GM21528 (cell line): ENCODE measurements around the gene MSI2.

Experiments used
- ATAC-seq: cut with Tn5 transposase; IDR thresholded peaks from one replicate; pipeline ENCODE4 v1.9.1; 2021; ENCODE audit warnings: mild to moderate bottlenecking, moderate library complexity; ENCODE audit not compliant: unreplicated experiment, low FRiP score

Gene MSI2

DNA sequence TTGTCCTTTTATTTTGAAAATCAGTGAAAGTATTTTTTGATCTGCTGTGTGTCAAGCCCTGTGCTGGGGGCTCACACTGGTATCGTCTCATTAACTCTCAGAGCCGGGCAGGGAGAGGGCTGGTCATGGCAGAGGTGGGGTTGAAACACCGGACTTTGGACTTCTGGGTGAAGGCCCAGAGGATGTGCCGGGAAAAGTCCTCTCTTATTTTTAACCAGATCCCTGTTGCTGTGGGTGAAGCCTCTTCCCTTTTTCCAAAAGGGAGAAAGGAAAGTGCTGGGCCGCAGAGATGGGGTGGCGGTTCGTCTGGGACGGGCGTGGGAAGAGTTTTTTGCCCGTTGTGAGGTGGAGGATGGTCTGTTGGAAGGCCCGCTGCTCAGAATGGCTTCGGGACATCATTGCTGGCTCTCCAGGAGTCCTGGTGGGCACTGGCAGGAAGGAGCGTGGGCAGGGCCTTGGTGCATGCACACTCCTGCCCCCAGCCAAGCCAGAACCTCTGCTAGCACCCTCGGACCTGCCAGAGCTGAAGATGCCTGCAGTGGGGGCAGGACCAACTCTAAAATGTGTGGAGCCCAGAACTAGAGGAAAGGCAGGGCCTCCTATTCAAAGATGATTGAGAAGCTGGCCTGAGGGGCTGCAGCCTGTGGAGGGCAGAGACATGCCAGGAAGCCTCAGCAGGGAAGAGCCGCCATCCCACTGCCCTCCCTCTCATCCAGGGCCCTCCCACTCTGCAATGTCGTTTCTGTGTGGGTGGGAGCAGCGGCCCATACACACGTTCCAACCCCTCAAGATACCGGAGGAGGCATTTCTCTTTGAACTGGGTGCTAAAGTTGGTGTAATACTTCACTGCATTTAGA, 275.6 kb downstream of the MSI2 start:
- ATAC-seq: no peak

DNA sequence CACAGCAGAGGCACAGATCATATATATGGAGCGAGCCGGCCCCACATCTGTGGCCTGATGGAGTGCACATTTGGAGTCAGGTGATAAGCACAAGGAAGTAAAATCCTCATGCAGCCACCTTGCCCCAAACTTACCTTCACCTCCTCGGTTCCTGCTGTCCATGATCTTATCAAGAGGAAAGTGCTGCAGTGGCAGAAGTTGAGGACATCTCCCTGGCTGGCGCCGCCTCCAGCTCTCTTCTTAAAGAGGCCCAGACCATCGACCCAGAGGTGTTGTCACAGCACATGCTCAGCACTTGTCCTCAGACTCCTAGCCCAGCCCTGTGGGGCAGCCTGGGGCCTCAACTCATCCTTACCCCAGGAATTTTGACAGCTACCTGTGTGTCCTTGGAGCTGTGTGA, 276.2 kb downstream of the MSI2 start:
- no peak for ATAC-seq

DNA sequence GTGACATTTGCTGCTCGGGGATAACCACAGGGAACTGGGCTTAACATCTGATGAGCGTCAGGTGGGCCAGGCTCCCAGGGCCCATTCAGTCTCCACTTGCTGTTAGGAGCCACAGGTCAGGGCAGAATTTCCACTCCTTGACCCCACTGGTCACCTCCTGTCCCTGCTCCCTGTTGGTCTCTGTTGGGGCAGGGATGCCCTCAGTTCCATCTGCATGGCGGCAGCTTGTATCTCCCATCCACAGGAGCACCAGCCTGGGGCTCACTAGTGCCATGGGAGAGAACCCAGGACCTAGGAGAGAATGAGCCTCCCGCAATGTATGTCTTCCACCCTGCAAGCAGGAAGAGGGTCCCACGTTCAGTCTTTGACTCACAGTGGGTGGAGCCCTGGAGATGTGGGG, 276.6 kb downstream of the MSI2 start:
- ATAC-seq: no peak

DNA sequence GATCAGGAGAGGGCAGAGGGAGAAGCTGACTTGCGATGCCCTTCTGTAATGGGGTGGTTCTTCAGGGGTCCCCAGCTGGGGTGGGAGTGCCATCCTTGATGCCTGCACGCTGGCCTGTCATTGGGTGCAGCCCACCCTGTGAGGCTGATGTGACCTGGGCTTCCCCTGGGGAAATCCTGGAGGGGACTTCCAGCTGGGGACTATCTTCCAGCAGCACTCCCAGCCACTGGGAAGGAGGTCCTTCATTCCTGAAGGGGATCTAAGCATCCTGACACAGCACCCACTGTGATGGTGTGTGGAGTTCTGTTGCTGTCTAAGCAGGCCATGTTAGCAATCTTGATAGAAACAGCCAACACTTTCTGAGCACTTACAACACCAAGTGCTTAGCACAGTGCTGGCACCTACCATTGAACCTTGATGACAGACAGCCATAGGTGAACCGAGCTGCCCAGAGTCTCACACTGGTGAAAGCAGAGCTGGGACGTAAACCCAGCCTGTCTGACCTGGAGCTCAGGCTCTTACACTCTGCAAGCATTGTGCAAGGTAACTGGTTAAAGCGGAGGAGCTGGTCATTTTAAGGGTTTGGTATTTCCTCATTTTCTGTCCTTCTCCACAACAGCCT, 277.5 kb downstream of the MSI2 start:
- no peak for ATAC-seq

DNA sequence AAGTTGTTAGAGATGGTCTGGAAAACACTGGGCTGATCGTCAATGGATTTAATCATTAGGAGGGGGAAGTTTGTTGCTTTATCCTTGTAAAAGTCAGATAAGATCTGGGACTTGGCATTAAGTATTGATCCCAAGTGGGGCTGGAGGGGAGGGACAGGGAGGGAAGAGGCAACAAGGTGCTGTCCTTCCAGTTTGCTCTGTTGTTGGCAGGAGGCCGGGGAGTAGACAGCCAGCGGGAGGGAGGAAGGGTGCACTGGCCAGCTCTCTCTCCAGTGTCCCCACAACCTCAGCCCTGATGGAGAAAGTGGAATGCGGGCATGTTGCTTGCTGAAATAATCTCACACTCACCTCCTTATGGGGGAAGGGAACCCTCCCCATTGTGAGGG, 278.5 kb downstream of the MSI2 start:
- ATAC-seq: no peak

DNA sequence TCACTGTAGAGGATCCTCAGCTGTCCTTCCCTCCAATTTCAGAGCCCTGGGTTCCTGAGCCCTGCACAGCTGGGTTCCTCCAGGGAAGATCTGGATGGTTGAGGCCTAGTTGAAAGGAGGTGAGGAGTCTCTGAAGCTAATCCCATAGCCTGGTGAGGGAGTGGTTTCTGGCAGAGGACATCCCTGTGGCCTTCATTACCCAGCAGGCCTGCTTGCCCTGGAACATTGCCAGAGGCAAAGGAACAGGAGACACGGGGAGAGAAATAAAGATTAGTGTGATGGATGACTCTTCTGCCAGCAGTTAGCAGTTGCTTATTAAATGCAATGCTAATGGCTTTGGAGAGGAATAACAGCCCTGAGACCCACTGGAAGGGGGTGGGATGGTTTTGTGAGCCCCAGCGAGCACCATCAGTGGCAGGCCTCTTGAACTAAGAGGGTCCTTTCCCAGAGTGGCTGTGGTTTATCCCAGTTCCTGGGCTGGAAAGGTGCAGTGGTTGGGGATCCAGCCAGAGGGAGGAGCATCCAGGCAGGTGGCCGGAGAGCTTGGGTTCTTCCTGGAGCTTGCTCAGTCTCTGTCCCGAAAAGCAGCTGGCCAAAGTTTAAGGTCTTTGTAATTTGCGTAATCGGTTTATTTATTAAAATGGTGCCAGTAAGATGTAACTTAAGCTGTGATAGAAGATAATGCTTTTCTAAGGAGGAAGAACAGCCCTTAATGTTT, 279.1 kb downstream of the MSI2 start:
- no peak for ATAC-seq

DNA sequence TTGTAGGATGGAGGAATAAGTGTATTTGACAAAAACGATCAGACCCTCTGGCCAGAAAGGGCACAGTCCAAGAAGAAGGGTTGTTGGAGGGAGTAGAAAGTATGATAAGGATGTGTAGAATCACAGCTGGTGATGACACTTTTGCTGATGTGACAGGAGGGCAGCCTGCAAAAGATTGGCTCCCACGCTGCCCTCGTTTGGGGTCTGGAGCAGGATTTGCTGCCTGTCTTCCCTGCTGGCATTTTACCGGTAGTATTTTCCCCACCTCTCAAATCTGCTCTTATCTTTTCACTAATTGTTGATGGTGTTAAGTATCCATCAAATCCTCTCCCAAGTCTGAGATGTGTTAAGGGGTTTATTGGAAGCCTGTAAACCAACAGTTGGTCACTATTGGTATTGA, 280.0 kb downstream of the MSI2 start:
- ATAC-seq: no peak

DNA sequence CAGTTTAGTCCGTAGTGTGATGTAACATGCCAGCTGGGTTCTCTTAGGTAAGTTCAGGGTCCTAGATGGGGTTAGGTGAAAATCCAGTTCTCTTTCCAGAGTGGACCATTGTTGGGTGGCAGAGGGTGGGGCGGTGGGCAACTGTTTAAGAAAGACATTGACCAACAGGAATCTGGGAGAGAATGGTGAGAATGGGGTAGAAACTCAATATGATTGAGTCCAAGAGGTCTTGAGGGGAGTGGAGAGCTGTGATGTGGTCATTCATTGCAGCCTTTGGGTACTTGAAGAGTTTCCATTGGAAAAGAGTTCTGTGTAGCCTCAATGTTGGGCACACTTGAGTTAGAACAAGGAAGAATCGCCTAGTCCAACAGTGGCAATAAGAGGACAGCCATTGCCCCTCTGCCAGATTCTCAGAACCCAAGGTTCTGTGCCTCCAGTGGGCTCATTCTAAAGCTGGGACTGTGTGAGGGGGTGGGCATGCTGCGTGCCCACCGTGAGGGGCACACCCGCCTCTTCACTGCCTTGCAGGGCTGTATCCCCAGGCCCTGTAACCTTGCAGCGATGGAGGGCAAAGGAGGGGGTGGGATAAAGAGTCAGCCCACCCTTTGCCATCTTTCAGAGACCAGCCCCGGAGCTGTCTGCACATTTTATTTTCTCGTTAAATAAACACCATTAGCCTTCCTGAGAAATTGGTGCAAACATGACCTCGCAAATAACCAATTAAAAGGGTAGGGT, 280.6 kb downstream of the MSI2 start:
- no peak for ATAC-seq

DNA sequence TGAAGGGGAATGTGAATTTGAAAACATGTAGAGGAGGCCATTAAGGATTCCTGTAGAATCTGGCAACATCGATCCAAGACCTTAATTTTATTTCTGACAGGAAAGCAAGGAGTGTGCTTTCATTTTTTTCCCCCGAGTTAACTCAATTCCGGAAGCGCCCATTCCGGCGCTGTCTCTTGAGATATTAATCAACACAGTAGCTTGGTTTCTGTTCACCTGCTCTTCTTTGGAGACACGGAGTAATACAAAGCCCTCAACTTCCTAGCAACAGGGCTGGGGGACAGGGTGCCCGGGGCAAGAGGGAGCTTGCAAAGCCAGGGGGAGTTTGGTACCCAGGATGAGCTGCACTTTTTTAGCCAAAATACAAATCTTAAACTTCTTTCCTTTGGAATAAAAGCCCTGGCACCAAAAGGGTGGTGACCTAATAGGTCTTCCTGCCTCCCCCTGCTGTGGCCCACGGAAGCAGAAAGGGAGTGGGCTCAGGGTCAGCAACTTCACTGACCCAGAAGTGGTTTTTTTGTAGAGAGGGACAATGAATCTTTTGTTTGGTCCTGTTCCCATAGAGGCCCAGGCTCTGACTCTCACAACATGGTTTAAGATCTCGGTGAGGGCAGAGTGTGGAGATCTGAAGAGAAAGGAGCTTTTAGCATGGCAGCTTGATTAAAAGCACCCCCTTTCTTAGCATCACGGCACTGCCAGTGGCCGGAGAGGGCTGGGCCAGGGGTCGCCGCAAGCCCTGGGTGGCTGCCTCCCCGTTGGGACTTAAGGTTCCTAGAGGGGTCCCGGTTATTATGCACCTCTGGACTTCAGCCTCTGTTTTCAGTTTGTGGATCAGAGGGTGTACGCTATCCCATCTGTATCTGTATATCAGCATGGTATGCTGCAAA, 281.4 kb downstream of the MSI2 start:
- no peak for ATAC-seq

DNA sequence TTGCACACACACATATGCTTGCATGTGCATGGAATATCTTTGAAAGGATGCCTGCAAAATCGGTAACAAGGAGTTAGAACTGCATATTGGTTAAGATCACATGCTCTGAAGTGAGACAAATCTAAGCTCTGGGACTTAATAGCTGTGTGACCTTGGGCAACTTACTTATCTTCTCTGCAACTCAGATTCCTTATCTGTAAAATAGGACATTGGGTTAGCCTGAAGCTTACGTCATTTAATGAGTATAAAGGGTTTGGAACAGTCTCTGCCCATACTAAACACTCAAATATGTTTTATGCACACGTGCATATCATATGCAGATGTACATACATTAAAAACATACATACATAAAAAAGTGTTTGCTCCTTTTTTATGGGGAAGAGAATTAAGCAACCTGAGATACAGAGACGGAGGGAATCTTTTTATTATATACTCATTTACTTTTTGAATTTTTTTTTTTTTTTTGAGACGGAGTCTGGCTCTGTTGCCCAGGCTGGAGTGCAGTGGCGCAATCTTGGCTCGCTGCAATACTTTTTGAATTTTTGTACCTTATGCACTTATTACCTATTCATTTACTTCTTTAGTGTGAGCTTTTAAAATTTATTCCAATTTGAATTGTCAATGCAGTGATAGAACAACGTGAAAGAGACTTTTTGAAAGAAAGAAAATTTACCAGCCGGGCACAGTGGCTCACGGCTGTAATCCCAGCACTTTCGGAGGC, 282.6 kb downstream of the MSI2 start:
- no peak for ATAC-seq

DNA sequence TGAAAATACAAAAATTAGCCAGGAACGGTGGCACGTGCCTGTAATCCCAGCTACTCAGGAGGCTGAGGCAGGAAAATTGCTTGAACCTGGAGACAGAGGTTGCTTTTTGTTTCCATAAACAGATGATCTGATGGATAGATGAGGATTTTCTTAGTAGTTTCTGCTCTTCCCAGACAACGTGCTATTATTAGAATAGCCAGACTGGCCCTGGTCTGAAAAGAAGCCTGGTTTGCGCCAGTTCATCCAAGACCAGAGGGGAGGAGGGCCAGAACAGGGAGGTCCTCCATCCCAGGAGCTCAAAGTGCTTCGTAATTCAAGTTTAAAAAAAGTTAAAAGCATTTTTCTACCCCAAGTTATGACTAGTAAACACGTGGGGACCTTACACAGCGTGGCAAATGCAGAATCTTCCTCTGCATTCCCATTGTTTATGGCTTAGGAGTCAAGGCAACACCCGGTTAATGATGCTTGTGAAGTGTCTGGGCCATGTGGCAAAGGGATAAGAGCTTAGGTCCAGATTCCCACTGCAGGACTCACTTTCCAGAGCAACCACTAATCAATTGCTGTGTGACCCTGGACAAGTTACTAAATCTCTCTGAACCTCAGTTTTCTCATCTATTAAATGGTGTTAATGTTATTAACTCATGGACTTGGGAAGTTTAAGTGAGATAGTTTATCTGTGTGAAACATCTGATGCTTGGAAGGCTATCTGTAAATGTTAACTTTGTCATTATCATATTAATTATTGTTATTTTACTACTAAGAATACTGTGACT, 283.4 kb downstream of the MSI2 start:
- no peak for ATAC-seq

DNA sequence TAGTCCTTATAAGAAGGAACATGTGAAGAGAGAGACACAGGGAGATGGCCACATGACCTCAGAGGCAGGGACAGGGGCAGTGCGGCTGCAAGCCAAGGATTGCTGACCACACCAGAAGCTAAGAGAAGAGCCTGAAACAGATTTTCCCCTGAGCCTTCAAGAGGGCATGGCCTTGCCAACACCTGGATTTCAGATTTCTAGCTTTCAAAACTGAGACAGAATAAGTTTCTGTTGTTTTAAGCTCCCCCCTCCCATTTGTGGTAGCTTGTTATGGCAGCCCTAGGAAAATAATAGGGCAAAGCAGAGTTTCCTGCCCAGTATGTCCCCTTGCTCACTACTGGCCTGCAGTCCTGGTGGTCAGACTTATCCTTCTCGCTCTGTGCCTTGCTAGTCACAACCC, 284.3 kb downstream of the MSI2 start:
- no peak for ATAC-seq

DNA sequence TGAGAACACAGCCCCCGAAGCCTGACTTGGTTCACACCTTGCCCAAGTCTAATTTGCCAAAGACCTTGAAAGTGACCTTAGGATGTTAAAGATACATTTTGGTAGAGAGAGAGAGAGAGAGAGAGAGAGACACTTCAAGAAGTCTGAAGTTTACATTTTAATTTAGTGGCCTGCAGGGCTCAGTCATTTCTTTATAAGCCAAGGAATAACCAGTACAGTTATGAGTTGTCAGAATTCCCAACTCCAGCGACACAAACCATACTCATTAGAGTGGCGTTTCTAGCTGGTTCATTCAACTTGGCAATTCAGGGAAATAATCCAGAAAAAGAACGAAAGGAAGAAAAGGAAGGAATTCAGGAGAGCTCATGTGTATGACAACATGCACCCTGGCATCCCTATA, 284.7 kb downstream of the MSI2 start:
- no peak for ATAC-seq

DNA sequence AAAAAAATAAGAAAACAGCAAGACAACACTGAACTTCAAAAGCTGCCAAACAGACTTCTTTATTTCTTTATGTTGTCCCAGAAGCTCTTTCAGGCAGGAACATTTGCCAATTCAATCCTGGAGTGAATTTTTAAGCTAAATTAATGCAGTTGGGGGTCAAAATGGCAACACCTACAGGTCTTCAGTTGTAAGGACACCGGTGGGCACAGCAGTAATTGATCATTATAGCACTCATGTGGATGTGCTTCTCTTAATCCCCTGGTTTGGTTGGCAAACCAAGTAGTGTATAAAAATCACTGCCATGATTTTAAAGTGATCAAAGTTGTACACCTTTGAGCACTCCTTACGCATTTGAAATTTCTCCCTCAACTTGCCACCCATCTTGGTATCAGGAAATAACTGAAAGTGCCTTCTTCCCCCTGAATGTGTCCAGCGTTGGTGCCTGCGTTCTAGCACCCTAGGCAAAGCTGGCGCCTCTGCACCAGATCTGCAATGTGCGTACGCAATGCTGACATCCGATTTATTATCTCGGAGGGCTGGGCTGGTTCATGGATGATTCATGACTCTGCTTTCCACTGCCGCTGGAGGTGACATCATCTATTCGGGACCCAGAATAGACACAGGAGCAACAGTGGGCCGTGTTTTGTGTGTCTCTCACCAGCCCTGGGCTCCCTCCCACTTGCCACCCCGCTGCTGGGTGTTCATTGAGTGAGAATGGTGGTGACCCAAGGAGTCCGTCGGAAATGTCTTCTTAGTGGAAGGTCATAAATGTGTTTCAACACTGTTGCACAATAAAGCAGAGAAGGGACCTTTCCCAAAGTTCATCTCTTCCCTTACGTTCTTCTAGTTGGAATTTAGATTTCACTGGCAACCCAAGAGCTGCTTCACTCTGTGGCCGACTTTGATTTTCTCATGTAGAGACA, 285.4 kb downstream of the MSI2 start:
- ATAC-seq: no peak

DNA sequence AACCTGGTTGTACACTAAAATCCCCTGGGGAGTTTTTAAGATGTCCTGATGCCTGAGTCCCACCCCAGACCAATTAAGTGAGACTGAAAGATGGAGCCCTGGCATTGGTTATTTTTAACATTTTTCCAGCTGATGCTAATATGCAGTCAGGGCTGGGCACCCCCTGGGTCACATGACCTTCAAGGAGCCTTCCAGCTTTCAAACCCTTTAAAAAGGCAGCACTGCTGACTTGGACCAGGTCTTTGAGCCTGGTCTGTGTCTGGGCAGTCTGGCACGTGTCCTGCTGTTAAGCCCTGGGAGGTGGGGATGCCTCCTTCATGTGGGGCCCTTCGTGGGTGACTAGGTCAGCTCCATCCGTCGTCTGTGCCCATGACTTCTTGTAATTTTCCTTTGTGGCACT, 286.2 kb downstream of the MSI2 start:
- ATAC-seq: no peak

DNA sequence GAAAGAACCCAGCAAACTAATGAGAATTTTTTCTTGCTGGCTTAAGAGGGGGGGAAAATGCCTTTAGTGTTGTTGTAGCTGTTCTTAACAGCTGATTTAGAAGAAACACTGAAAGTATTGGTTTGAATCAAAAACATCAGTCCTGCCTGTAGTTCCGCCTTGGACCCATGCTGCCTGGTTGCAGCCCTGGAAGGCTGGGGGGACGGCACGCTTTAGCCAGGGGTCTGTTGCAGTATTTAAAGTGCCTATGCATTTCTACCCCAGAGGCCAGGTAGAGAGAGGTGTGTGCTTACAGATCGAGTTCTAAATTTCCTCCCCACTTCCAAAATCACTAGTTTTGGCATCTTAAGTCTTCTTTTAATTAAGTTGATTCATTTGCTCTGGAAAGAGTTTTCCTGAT, 286.9 kb downstream of the MSI2 start:
- ATAC-seq: no peak

DNA sequence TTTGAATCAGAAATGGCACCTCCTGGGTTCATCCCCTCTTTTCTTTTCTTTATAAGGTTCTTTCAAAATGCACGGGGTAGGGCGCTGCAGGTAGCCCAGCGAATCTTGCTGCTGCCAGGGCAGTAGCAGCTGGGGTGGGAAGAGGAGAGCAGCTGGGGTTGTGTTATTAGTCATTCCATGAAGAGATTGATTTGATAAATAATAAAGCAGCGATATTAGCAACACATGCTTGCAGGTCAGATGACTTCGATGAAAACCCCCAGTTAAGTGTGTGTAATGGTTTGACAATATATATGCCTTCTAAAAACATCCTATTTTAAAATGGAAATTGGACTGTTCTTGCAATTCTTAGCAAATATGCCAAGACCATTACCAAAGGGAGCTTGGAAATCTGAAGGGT, 288.1 kb downstream of the MSI2 start:
- ATAC-seq: no peak
